ENCODE measurements around the gene MEF2A. TPM values are rescaled to one million over a fixed set of nuclear protein-coding genes. Genes with fewer than 3 reads are reported as not detected.
A peak's percentile ranks its signal among the peaks of the same experiment; 100 is the strongest.

The MEF2A gene
- polyA plus RNA-seq, 3 donors = 43.2 to 55.9 (median 55.1) TPM

GRCh38 chr15:99558084-99558483 is 7.7 kb upstream of the MEF2A start:
- DNase-seq = no peak

- DNase-seq = no peak
Observed at GRCh38 chr15:99558571-99558970, 7.2 kb upstream of the MEF2A start.

- no peak for DNase-seq
Observed at GRCh38 chr15:99561476-99562230, 4.1 kb upstream of the MEF2A start.

GRCh38 chr15:99562238-99562637 is 3.5 kb upstream of the MEF2A start:
- no peak for DNase-seq

- DNase-seq = peak; percentile 39
Observed at GRCh38 chr15:99564221-99565048, 1.3 kb upstream of the MEF2A start.

GRCh38 chr15:99565049-99565298 is 810 bp upstream of the MEF2A start:
- no peak for DNase-seq

GRCh38 chr15:99566157-99566897 is 543 bp downstream of the MEF2A start:
- DNase-seq = peak; percentile 16

- no peak for DNase-seq
Observed at GRCh38 chr15:99568625-99569352, 3.0 kb downstream of the MEF2A start.

GRCh38 chr15:99571299-99571698 is 5.5 kb downstream of the MEF2A start:
- no peak for DNase-seq

GRCh38 chr15:99574048-99574447 is 8.3 kb downstream of the MEF2A start:
- DNase-seq = no peak

- DNase-seq = no peak
Observed at GRCh38 chr15:99574502-99574901, 8.7 kb downstream of the MEF2A start.

- DNase-seq = no peak
Observed at GRCh38 chr15:99578809-99579208, 13.0 kb downstream of the MEF2A start.

GRCh38 chr15:99580076-99580475 is 14.3 kb downstream of the MEF2A start:
- no peak for DNase-seq

GRCh38 chr15:99582508-99582960 is 16.8 kb downstream of the MEF2A start:
- DNase-seq = peak; percentile 22

- no peak for DNase-seq
Observed at GRCh38 chr15:99584081-99584600, 18.4 kb downstream of the MEF2A start.

- no peak for DNase-seq
Observed at GRCh38 chr15:99586121-99586520, 20.3 kb downstream of the MEF2A start.

- DNase-seq = no peak
Observed at GRCh38 chr15:99589801-99590200, 24.0 kb downstream of the MEF2A start.

GRCh38 chr15:99590913-99591646 is 25.3 kb downstream of the MEF2A start:
- no peak for DNase-seq

- no peak for DNase-seq
Observed at GRCh38 chr15:99592145-99592791, 26.5 kb downstream of the MEF2A start.

- DNase-seq = no peak
Observed at GRCh38 chr15:99593070-99593469, 27.3 kb downstream of the MEF2A start.

Data from renal pelvis (tissue), 4 donors.